GM19035 (cell line): ENCODE measurements around the gene HOXA5.

Experiments used
- ATAC-seq: cut with Tn5 transposase; IDR thresholded peaks from one replicate; pipeline ENCODE4 v1.9.1; 2021; ENCODE audit not compliant: unreplicated experiment

The HOXA5 gene

GRCh38 chr7:27160546-27161213 is 17.2 kb upstream of the HOXA5 start:
- peak; percentile 65 for ATAC-seq

GRCh38 chr7:27160145-27160545 is 16.7 kb upstream of the HOXA5 start:
- ATAC-seq: no peak

GRCh38 chr7:27159266-27160144 is 16.0 kb upstream of the HOXA5 start:
- no peak for ATAC-seq

GRCh38 chr7:27158436-27159265 is 15.2 kb upstream of the HOXA5 start:
- no peak for ATAC-seq

GRCh38 chr7:27157702-27158431 is 14.4 kb upstream of the HOXA5 start:
- no peak for ATAC-seq

GRCh38 chr7:27156916-27157701 is 13.6 kb upstream of the HOXA5 start:
- ATAC-seq: no peak

GRCh38 chr7:27156508-27156898 is 13.0 kb upstream of the HOXA5 start, which contains the start of gene HOXA7:
Gene HOXA7, minus strand, starts transcription at chr7:27156675. Its CDS starts 130 bp downstream, at chr7:27156545.
- ATAC-seq: no peak

GRCh38 chr7:27155816-27156507 is 12.5 kb upstream of the HOXA5 start:
- no peak for ATAC-seq

- ATAC-seq: no peak
Observed at GRCh38 chr7:27154901-27155815, 11.7 kb upstream of the HOXA5 start.

GRCh38 chr7:27154369-27154768 is 10.9 kb upstream of the HOXA5 start:
- ATAC-seq: no peak

GRCh38 chr7:27153526-27153925 is 10.0 kb upstream of the HOXA5 start:
- no peak for ATAC-seq

GRCh38 chr7:27152816-27153442 is 9.4 kb upstream of the HOXA5 start:
- no peak for ATAC-seq

- ATAC-seq: no peak
Observed at GRCh38 chr7:27151931-27152815, 8.7 kb upstream of the HOXA5 start, which contains the start of gene HOXA3. Gene HOXA3, minus strand, starts transcription at chr7:27152583. Its CDS starts 41,943 bp downstream, at chr7:27110640.

- no peak for ATAC-seq
Observed at GRCh38 chr7:27151341-27151930, 8.0 kb upstream of the HOXA5 start.

- ATAC-seq: peak; percentile 88
Observed at GRCh38 chr7:27150568-27151340, 7.3 kb upstream of the HOXA5 start.
